ENCODE data around the gene DSN1.

DSN1 gene

GRCh38 chr20:36736451-36737182 lies 36.9 kb downstream of the DSN1 start:
- TF ChIP-seq CTCF (IDR thresholded peaks at IDR 0.05; ENCODE audit: low read depth, low read length): no peak
- H3K4me3 ChIP-seq (ENCODE audit: low read depth, low read length): no peak overlapping the region
- no peaks in the 10 kb centered on the region for H3K27me3 ChIP-seq
- peaks cover 16% of the 10 kb centered on the region for H3K4me1 ChIP-seq
- H3K36me3 ChIP-seq: no peaks in the 10 kb centered on the region
- DNase-seq: no peak
- no peaks in the 10 kb centered on the region for H3K9me3 ChIP-seq

GRCh38 chr20:36732456-36732855 lies 41.1 kb downstream of the DSN1 start:
- no peak for TF ChIP-seq CTCF (IDR thresholded peaks at IDR 0.05; ENCODE audit: low read depth, low read length)
- no peak for DNase-seq
- Histone ChIP-seq H3K36me3 (no peaks in the 10 kb centered on the region), H3K27me3 (no peaks in the 10 kb centered on the region), H3K9me3 (no peaks in the 10 kb centered on the region), H3K4me3 (ENCODE audit: low read depth, low read length) (no peak overlapping the region), H3K4me1 (peaks cover 14% of the 10 kb centered on the region)

GRCh38 chr20:36728986-36729385 lies 44.6 kb downstream of the DSN1 start:
- no peak for DNase-seq
- Histone ChIP-seq H3K4me1 (peaks cover 4% of the 10 kb centered on the region), H3K4me3 (ENCODE audit: low read depth, low read length) (no peak overlapping the region), H3K36me3 (no peaks in the 10 kb centered on the region), H3K9me3 (no peaks in the 10 kb centered on the region), H3K27me3 (no peaks in the 10 kb centered on the region)
- 0 out of 2 replicates have a peak, but pooled peaks have one; percentile 20 for TF ChIP-seq CTCF (IDR thresholded peaks at IDR 0.05; ENCODE audit: low read depth, low read length)

GRCh38 chr20:36726168-36726567 lies 47.4 kb downstream of the DSN1 start:
- no peak for DNase-seq
- H3K4me3 ChIP-seq (ENCODE audit: low read depth, low read length): no peak overlapping the region
- no peaks in the 10 kb centered on the region for H3K4me1 ChIP-seq
- no peaks in the 10 kb centered on the region for H3K36me3 ChIP-seq
- H3K9me3 ChIP-seq: no peaks in the 10 kb centered on the region
- TF ChIP-seq CTCF (IDR thresholded peaks at IDR 0.05; ENCODE audit: low read depth, low read length): no peak
- no peaks in the 10 kb centered on the region for H3K27me3 ChIP-seq

GRCh38 chr20:36720510-36720909 lies 53.1 kb downstream of the DSN1 start:
- Histone ChIP-seq H3K36me3 (no peaks in the 10 kb centered on the region), H3K9me3 (no peaks in the 10 kb centered on the region), H3K4me1 (no peaks in the 10 kb centered on the region), H3K4me3 (ENCODE audit: low read depth, low read length) (no peak overlapping the region), H3K27me3 (no peaks in the 10 kb centered on the region)
- TF ChIP-seq CTCF (IDR thresholded peaks at IDR 0.05; ENCODE audit: low read depth, low read length): no peak
- DNase-seq: no peak

GRCh38 chr20:36717657-36718056 lies 55.9 kb downstream of the DSN1 start:
- Histone ChIP-seq H3K36me3 (no peaks in the 10 kb centered on the region), H3K4me3 (ENCODE audit: low read depth, low read length) (no peak overlapping the region), H3K4me1 (no peaks in the 10 kb centered on the region), H3K27me3 (no peaks in the 10 kb centered on the region), H3K9me3 (no peaks in the 10 kb centered on the region)
- peak; percentile 67 for TF ChIP-seq CTCF (IDR thresholded peaks at IDR 0.05; ENCODE audit: low read depth, low read length)
- peak; percentile 32 for DNase-seq

Measured in BE2C (cell line).